GM23338 (cell line): ENCODE results near the gene POLR2A. TPM values are rescaled to one million over a fixed set of nuclear protein-coding genes. Genes with fewer than 3 reads are reported as not detected.

ENCODE experiments used
- ATAC-seq: fragments of 200-7000 bp; cut with Tn5 transposase; 3 replicates; pipeline ENCODE4 v1.9.1; 2020
- DNase-seq: peaks from one replicate; pipeline ENCODE4 v3.0.0-alpha.2; 2015; ENCODE audit warnings: low spot score
- H2AFZ ChIP-seq: fragments of 200-600 bp; sonication (generic); 2 replicates; pipeline ENCODE4 v1.8.0; 2016; ENCODE audit warnings: antibody characterized with exemption, mild to moderate bottlenecking, moderate library complexity
- H3F3A ChIP-seq: fragments of 200-600 bp; sonication (generic); replicated peaks from 2 replicates; pipeline ENCODE4 v1.8.0; 2017; ENCODE audit warnings: antibody characterized with exemption, mixed run types, low read depth
- H3K27ac ChIP-seq: fragments of 200-600 bp; sonication (generic); 2 replicates; pipeline ENCODE4 v1.6.1; 2016; ENCODE audit warnings: low read depth
- H3K27me3 ChIP-seq: fragments of 200-600 bp; sonication (generic); 2 replicates; pipeline ENCODE4 v1.8.0; 2016; ENCODE audit warnings: mild to moderate bottlenecking, mixed run types, moderate library complexity; ENCODE audit not compliant: insufficient read depth
- H3K36me3 ChIP-seq: fragments of 200-600 bp; sonication (generic); 2 replicates; pipeline ENCODE4 v1.8.0; 2016; ENCODE audit warnings: mild to moderate bottlenecking; ENCODE audit not compliant: insufficient read depth
- H3K4me1 ChIP-seq: fragments of 200-600 bp; sonication (generic); 2 replicates; pipeline ENCODE4 v1.8.0; 2016; ENCODE audit warnings: mild to moderate bottlenecking, moderate library complexity; ENCODE audit not compliant: insufficient read depth
- H3K4me2 ChIP-seq: fragments of 200-600 bp; sonication (generic); 2 replicates; pipeline ENCODE4 v1.7.1; 2017; ENCODE audit warnings: mixed run types
- H3K4me3 ChIP-seq: fragments of 200-600 bp; sonication (generic); 2 replicates; pipeline ENCODE4 v1.6.1; 2016; ENCODE audit warnings: mixed run types
- H3K79me2 ChIP-seq: fragments of 200-600 bp; sonication (generic); replicated peaks from 2 replicates; pipeline ENCODE4 v1.8.0; 2017; ENCODE audit warnings: mild to moderate bottlenecking; ENCODE audit not compliant: insufficient read depth
- H3K9me2 ChIP-seq: fragments of 200-600 bp; sonication (generic); 2 replicates; pipeline ENCODE4 v1.8.0; 2017; ENCODE audit not compliant: insufficient read depth
- H4K20me1 ChIP-seq: fragments of 200-600 bp; sonication (generic); replicated peaks from 2 replicates; pipeline ENCODE4 v1.8.0; 2017; ENCODE audit warnings: mild to moderate bottlenecking; ENCODE audit not compliant: insufficient read depth
- H3K27ac Mint-ChIP-seq: 2 replicates; pipeline ENCODE4 v1.8.0; 2020; ENCODE audit warnings: inconsistent platforms, mild to moderate bottlenecking, moderate library complexity, mixed read lengths
- H3K27me3 Mint-ChIP-seq: 3 replicates; pipeline ENCODE4 v1.8.0; 2022; ENCODE audit warnings: low read depth, mild to moderate bottlenecking, moderate library complexity, mixed read lengths, inconsistent platforms; ENCODE audit not compliant: insufficient read depth, poor library complexity
- H3K36me3 Mint-ChIP-seq: 3 replicates; pipeline ENCODE4 v1.8.0; 2021; ENCODE audit warnings: low read depth, mild to moderate bottlenecking, inconsistent platforms, moderate library complexity, mixed read lengths
- H3K4me1 Mint-ChIP-seq: 3 replicates; pipeline ENCODE4 v1.8.0; 2020; ENCODE audit warnings: mild to moderate bottlenecking, inconsistent platforms, mixed read lengths
- H3K4me3 Mint-ChIP-seq: 3 replicates; pipeline ENCODE4 v1.8.0; 2021; ENCODE audit warnings: moderate library complexity, mild to moderate bottlenecking, inconsistent platforms, mixed read lengths
- H3K9me3 Mint-ChIP-seq: 3 replicates; pipeline ENCODE4 v1.8.0; 2020; ENCODE audit warnings: moderate library complexity, mild to moderate bottlenecking, inconsistent platforms, mixed read lengths
- CREB1 ChIP-seq: fragments of 250-450 bp; sonication (Bioruptor Pico); IDR thresholded peaks from 2 replicates; pipeline ENCODE4 v1.5.0; 2020; ENCODE audit warnings: low read depth, mild to moderate bottlenecking, moderate library complexity
- ETS1 ChIP-seq: IDR thresholded peaks from 2 replicates; pipeline ENCODE4 v1.6.1; 2016; ENCODE audit warnings: antibody characterized with exemption
- EZH2phosphoT487 ChIP-seq: fragments of 200-600 bp; sonication (generic); IDR thresholded peaks from one replicate; pipeline ENCODE4 v1.8.1; 2018; ENCODE audit warnings: antibody characterized with exemption; ENCODE audit not compliant: unreplicated experiment
- NANOG ChIP-seq: IDR thresholded peaks from 2 replicates; pipeline ENCODE4 v1.6.1; 2016; ENCODE audit warnings: antibody characterized with exemption, borderline replicate concordance
- POLR2AphosphoS5 ChIP-seq: IDR thresholded peaks from 2 replicates; pipeline ENCODE4 v1.6.1; 2016; ENCODE audit warnings: antibody characterized with exemption, low read depth
- REST ChIP-seq: IDR thresholded peaks from one replicate; pipeline ENCODE4 v1.6.1; 2018; ENCODE audit warnings: antibody characterized with exemption; ENCODE audit not compliant: unreplicated experiment
- ZNF114 ChIP-seq: fragments of 250-450 bp; sonication (Bioruptor Pico); IDR thresholded peaks from 2 replicates; pipeline ENCODE4 v1.5.0; 2020; ENCODE audit warnings: mild to moderate bottlenecking, moderate library complexity
- long read RNA-seq: library from polyadenylated mRNA; unstranded; transcript quantifications from one replicate; pipeline ENCODE4 v2.0.0, GENCODE V29; 2020; ENCODE audit not compliant: unreplicated experiment
- polyA plus RNA-seq: library from polyadenylated mRNA; unstranded; fragments of >200 nt; fragmentation: Nextera tagmentation; extraction: Ambion mirVana; gene quantifications from 2 replicates; pipeline ENCODE4 v1.2.1, GENCODE V29; 2016
- total RNA-seq: library from RNA; depleted of rRNA; stranded (reverse); fragments of >200 nt; shearing (Covaris generic); gene quantifications from 2 replicates; pipeline ENCODE4 v1.2.3, GENCODE V29; 2014; rRNA removed

Gene POLR2A
- 136 and 151 TPM in 2 replicates for total RNA-seq
- 56.8 and 58.1 TPM in 2 replicates for polyA plus RNA-seq
- long read RNA-seq = 0 reads

- H3K27me3 Mint-ChIP-seq = peaks cover 34% of the 10 kb centered on the region
- Histone ChIP-seq H3K4me3 (peak within 1 kb of the TSS; percentile 86), H3K4me2 (peak within 1 kb of the TSS; percentile 78), H4K20me1 (peaks cover 24% of the 10 kb centered on the region), H3K36me3 (no peaks in the 10 kb centered on the region), H3K9me2 (no peaks in the 10 kb centered on the region), H3K27ac (peak within 1 kb of the TSS; percentile 95), H2AFZ (0 out of 2 replicates have a peak within 1 kb of the TSS, but pooled peaks have one; percentile 2), H3K79me2 (peaks cover 59% of the 10 kb centered on the region), H3K27me3 (no peaks in the 10 kb centered on the region), H3K4me1 (peaks cover 26% of the 10 kb centered on the region), H3F3A (peaks cover 20% of the 10 kb centered on the region; the same call in 1 of the 2 replicates)
- H3K9me3 Mint-ChIP-seq = no peaks in the 10 kb centered on the region; the same call in 1 of the 3 replicates
- peak within 1 kb of the TSS; percentile 93 for H3K4me3 Mint-ChIP-seq
- peak; percentile 59 for ATAC-seq
- H3K4me1 Mint-ChIP-seq = peaks cover 55% of the 10 kb centered on the region
- peak within 1 kb of the TSS; percentile 99 for H3K27ac Mint-ChIP-seq
- H3K36me3 Mint-ChIP-seq = peaks cover 29% of the 10 kb centered on the region
- DNase-seq = peak; percentile 95
- TF ChIP-seq NANOG (no peak), CREB1 (peak; percentile 71), POLR2AphosphoS5 (peak; percentile 99), REST (peak; percentile 31), ZNF114 (peak; percentile 96), ETS1 (peak; percentile 51; the same call in 1 of the 2 replicates), EZH2phosphoT487 (no peak)
These were observed at the start of gene POLR2A for GRCh38 chr17:7484067-7484918. Gene POLR2A, plus strand, starts transcription at chr17:7484366.
